GM18861 (cell line): ENCODE measurements around the gene USP24.
"Not testable (repeated sequence)": the region's sequence is repeated elsewhere in the genome, so short reads cannot be mapped to it uniquely, and the experiment has no call there.

ENCODE experiments used
- ATAC-seq: cut with Tn5 transposase; IDR thresholded peaks from one replicate; pipeline ENCODE4 v1.9.1; 2021; ENCODE audit not compliant: unreplicated experiment

The USP24 gene

GRCh38 chr1:55040933-55041494, 174.2 kb downstream of the USP24 start:
- ATAC-seq = no peak

- no peak for ATAC-seq
Observed at GRCh38 chr1:55040083-55040932, 174.9 kb downstream of the USP24 start.

GRCh38 chr1:55039342-55040082, 175.7 kb downstream of the USP24 start, which contains the start of gene PCSK9:
TSS of gene PCSK9 (plus strand) at chr1:55039548. CDS start at chr1:55039838, 290 bp downstream.
- ATAC-seq = no peak

DNA sequence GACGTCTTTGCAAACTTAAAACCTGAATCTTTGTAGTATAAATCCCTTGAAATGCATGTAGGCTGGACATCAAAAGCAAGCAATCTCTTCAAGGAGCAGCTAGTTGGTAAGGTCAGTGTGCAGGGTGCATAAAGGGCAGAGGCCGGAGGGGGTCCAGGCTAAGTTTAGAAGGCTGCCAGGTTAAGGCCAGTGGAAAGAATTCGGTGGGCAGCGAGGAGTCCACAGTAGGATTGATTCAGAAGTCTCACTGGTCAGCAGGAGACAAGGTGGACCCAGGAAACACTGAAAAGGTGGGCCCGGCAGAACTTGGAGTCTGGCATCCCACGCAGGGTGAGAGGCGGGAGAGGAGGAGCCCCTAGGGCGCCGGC, 176.2 kb downstream of the USP24 start:
- no peak for ATAC-seq

GRCh38 chr1:55038552-55038838, 176.7 kb downstream of the USP24 start:
- no peak for ATAC-seq

DNA sequence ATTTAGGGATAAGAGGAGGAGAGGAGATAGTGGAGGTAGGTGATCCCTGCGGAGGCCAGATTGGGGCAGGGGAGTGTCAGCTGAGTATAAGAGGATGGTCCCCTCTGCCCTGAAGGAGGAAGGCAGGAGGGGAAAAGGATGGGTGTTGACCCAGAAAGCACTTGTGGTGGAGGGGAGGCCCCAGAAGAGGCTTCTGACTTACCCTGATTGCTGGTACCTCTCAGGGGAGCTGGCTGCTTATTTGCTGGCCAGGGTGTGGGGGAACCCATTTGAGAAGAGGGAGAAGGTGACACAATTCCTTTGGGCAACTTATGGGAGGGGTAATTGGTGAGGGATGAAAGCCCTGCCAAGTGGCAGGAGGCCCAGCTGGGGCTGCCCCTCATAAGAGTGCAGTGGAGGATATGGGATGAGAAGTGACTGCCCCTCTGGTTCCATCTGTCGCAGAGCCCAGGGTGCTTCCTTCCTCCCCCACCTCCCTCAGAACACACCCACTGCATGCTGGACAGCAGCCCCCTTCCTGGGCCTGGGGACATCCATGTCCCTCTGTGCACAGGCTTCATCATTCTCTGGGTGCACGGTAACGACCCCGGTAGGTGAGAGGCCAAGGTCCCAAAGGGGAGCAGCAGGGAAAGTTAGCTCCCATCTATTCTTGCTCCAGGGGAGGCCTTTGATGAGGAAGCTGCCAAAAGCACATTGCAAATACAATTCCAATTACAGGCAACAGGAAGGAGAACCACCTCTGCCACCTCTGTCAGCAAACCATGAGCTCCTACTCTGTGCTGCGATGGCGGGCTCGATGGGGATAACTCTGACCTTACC, 177.2 kb downstream of the USP24 start:
- no peak for ATAC-seq

DNA sequence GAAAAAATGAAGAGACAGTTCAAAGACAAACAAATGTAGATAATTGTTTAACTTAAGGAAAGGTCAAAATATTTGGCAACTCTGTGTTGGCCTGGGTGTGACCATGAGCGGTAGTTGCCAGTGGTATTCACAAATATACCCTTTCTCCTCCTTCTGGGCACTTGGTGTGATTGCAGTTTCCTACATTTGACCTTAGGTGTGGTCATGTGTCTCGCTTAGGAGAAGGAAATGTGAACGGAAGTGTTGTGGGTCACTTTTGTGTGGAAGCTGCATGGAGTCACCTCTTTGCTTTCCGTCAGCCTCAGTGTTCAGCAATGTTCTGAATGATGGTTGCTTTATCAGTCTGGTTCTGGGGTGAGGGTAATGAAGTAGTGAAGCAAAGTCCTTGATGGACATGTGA, 179.3 kb downstream of the USP24 start:
- ATAC-seq = no peak

GRCh38 chr1:55034476-55035133, 180.6 kb downstream of the USP24 start:
- no peak for ATAC-seq

DNA sequence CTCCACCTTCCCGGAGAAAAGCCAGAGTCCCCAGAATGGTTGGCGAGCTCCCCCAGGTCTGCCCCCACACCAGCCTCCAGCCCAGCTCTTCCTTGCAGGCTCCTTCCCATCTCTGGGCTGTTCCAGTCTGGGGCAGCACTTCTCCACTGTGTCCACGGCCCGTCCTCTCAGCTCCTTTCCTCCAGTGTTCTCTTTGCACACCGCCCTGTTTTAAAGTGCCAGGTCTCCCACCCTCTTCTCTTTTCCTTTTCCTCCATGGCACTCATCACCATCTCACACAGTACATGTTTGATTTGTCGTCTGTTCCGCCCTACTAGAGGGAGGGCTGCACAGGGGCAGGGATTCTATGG, 181.9 kb downstream of the USP24 start:
- ATAC-seq = no peak

DNA sequence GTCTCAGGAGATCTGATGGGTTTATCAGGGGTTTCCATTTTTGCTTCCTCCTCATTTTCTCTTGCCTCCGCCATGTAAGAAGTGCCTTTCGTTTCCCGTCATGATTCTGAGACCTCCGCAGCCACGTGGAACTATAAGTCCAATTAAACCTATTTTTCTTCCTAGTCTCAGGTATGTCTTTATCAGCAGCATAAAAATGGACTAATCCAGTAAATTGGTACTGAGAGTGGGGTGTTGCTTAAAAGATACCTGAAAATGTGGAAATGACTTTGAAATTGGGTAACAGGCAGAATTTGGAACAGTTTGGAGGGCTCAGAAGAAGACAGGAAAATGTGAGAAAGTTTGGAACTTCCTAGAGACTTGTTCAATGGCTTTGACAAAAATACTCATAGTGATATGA, 184.1 kb downstream of the USP24 start:
- not testable (repeated sequence) for ATAC-seq

- not testable (repeated sequence) for ATAC-seq
Observed at GRCh38 chr1:55026682-55027081, 188.5 kb downstream of the USP24 start.

DNA sequence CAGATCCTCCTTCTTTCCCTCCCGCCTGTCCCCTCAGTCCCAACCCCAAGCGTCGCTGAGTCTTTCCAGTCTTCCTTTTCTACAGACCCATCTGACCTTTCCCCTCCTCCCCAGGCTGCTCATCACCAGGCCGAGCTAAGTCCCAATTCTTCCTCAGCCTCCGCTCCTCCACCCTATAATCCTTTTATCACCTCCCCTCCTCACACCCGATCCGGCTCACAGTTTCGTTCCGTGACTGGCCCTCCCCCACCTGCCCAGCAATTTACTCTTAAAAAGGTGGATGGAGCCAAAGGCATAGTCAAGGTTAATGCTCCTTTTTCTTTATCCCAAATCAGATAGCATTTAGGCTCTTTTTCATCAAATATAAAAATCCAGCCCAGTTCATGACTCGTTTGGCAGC, 191.0 kb downstream of the USP24 start:
- not testable (repeated sequence) for ATAC-seq

DNA sequence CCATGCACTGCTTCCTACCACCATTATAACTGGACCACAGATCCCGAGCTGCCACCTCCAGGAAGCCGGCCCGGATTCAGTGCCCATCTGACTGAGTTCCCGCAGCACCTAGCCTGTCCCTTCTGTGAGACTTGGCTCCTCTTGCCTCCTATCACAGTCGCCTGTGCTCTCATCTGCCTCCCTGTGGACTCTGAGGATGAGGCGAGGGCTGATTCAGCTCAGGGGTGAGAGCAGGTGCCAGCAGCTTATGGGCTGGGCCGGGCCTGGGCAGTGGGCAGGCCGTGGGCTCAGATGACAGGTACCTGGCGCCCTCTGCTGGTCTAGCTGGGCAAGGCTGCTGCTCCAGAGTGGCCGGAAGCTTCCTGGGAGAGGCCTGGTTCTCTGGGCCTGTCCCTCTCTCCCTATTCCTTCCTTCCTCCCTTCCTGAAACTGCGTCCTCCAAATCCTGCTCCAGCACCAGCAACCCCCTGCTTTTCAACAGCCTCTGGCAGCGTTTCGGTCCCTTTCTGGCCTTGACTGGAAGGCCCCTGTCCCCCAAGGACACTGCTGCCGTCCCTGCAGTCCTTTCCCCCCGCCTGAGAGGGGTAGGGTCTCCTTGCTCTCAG, 193.1 kb downstream of the USP24 start:
- peak; percentile 75 for ATAC-seq

DNA sequence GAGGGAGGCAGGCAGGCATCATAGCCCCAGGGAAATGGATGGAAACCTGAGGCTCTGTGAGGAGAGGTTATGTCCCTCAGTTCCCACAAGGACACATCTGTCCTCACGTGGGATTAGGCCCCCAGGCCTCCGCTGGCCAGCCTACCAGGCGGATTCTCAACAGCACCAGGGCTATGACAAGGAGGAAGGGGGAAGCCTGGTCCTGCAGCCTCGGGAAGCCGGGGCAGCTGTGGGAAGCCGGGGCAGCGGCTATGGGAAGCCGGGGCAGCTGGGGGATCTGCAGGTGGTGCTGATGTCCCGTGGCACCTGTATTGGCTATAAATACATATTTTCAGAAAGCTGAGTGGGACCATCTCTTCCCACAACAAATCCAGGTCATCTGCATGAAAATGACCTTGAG, 196.8 kb downstream of the USP24 start:
- no peak for ATAC-seq
